GM18873 (cell line): ENCODE measurements around the gene ITGB1.
"Not testable (repeated sequence)": the region's sequence is repeated elsewhere in the genome, so short reads cannot be mapped to it uniquely, and the experiment has no call there.

Source experiments
- ATAC-seq: cut with Tn5 transposase; IDR thresholded peaks from one replicate; pipeline ENCODE4 v1.9.1; 2021; ENCODE audit warnings: mild to moderate bottlenecking, moderate library complexity, moderate number of reproducible peaks; ENCODE audit not compliant: unreplicated experiment, low FRiP score

Gene ITGB1

DNA sequence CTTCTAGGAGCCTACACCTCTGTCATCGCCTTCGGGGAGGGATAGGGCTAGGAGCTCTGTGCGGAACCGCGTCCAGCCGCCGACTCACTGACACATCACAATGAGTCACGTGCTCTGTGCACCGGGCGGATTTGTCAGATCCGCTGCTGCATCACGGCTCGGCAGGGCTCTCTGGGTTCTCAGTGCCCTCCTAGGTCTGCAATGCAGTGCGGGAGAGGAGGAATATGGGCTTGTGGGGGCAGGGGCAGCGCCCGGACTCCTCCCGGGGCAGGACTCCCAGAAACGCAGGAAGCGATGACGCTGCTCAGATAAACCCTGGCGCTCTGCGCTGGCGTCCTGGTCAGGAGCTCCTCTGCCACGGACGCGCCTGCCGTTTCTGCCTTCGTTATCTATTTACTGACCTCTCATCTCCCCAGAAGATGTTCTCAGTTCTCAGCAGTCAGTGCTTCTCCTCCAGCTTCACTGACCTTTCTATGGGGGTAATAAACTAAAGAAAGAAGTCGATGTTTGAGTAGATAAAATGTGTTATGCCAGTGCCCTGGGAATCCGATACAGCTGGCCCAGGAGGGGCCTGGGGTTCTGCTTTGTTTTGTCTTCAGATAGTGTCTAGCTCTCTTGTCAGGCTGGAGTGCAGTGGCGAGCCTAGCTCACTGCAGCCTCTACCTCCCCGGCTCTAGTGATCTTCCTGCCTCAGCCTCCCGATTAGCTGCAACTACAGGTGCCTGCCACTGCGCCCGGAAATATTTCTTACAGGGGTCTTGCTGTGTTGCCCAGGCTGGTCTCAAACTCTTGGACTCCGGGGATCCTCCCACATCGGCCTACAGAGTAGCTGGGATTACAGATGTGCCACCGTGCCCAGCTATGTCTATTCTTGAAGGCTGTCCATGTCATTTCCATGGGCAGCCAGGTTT is 22.8 kb upstream of the ITGB1 start:
- ATAC-seq: peak; percentile 93

GRCh38 chr10:32980242-32980557 is 22.2 kb upstream of the ITGB1 start:
- ATAC-seq: no peak

- ATAC-seq: not testable (repeated sequence)
Measured at GRCh38 chr10:32979719-32980118, 21.7 kb upstream of the ITGB1 start.

GRCh38 chr10:32979041-32979440 is 21.0 kb upstream of the ITGB1 start:
- ATAC-seq: no peak

- ATAC-seq: not testable (repeated sequence)
Measured at GRCh38 chr10:32977846-32978809, 20.1 kb upstream of the ITGB1 start.

GRCh38 chr10:32976338-32976737 is 18.3 kb upstream of the ITGB1 start:
- no peak for ATAC-seq

DNA sequence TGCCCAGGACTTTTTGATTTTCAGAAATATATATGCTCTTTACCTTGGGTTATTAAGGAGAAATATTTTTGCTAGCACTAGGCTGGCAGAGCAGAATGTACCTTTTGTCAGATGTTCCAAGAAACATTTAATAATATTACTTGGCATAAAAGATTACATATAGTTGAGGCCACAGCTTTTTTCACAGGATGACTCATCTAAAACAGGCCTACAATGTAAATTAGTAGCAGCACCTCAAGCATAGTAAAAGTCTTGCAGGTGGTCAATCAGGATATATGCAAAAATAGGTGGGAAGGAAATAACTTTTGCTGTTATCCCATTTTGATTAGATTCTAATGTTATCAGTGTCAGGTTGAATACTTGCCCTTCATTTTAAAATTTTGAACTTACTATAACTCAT is 14.9 kb upstream of the ITGB1 start:
- ATAC-seq: no peak

DNA sequence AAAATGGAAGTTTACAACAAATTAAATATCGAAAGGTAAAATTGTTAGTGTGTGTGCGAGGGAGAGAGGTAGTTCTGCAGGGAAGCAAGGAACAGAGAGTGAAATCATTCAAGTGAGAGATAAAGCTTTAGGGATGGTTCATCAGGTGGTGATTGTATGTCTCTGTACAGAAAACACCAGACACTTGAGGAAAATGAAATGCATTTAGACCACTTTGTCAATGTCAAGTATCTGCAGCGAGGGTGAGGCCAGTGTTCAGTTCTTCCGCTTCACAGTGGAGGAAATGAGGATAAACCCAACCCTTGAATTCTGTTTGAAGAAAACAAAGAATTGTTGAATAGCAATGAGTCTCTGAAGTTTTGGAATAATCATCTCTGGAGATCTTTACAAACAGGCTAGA is 14.4 kb upstream of the ITGB1 start:
- no peak for ATAC-seq

DNA sequence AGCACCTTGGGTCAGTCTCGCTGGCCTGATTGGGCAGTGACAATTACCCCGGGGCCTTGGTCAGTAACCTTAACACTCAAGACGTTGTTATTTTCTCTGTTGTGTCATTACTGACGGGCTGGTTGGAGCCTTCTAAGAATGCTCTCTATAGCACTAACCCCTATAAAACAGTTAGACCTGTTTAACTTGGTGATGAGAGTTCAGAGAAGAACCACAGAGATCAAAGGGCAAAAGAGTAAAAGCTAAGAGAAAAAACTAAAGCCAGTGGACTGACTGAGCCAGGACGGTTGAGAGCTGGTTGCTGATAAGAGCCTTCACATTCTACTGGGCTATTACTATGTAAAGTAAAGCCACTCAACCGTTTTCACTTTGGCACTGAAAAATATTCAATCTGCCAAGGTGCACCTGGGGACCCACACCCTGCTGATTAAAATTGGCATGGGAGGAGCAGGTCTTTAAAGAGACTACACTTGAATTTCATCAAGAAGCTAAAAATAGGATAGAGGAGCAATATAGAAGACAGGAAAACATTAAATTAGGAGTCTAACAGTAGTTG is 13.6 kb upstream of the ITGB1 start:
- ATAC-seq: no peak

DNA sequence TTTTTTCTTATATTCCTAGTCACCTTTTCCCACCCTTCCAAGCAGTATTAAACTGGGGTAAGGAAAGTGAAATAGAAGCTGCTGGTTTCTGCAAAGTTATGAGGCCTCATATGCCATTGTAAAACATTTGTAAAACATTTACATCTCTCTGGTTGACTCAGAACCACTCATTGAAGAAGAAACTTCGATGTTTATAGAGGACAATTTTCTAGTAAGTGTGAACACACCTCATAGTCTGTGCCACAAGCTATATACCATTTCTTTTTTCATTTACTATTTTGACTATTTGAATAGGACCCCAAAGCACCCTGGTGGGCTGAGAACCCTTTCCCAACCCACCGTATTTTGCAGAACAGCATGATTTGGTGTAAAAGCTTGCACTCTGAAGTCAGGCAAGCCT is 12.9 kb upstream of the ITGB1 start:
- ATAC-seq: peak; percentile 80

DNA sequence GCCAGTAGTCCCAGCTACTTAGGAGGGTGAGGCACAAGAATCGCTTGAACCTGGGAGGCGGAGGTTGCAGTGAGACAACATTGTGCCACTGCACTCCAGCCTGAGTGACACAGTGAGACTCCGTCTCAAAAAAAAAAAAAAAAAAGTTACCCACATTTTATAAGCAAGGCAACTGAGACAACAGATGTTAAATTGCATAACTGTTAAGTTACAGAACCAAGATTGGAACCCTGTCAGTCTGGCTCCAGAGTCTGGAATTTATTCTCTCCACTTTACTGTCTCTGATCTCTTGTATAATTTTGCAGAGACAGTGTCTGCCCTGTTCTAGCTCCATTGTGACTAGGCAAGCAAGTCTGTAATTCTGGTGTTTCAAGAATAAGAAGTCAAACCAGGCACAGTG is 6.2 kb upstream of the ITGB1 start:
- no peak for ATAC-seq

DNA sequence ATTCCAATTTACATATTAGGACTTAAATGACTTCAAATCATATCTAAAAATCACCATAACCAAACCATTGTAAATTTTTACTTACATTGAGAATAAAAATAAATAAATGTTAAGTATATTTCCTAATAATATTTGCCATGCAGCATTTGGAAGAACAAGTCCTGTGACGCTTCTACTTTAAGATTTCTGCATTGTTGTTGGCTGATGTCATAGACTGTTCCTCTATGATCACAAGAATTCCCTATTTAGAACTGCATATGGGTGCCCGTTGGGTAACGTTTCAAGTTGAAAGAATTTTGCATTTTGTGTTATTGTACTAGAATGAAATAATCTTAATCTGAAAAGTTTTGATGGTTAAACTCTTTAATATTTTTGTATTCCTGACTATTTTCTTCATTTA is 5.1 kb upstream of the ITGB1 start:
- no peak for ATAC-seq

DNA sequence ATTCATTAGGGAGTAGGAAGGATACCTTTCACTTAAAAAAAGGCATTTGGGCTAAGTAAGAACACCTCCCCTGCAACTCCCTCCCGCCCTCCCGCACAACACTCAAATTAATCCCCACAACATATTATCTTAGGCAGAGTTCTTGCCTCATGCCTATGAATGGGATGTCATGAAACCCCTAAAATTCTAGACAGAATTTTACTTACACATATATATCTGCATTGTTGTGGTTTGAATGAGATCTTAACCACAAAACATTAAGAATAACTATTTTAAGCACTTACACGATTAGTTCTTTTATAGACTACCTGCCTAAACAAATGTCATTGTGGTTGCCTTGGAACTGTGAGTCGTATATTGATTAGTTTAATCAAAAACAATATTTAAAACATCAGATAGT is 4.5 kb upstream of the ITGB1 start:
- no peak for ATAC-seq

DNA sequence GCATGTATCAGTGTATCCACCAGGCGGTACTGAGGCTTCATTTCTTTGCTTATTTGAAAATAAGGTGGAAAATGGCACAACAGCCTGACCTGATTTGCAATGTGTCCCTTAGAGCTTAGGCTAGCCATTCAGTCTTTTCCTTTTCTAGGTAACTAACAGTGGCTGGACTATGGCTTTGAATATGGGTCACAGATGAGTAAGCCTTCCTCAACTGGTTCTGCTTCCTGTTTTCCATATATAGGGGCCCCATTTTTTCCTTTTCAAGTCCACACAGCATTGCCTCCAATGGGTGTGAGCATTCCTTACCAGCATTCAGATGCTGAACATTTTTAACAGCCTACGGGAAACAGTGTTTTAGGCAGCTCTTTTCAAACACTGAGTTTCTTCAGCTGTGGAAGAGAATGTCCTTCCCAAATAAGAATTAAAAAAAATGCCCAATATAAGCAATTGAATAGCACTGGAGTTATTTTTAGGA is 3.9 kb upstream of the ITGB1 start:
- ATAC-seq: no peak

DNA sequence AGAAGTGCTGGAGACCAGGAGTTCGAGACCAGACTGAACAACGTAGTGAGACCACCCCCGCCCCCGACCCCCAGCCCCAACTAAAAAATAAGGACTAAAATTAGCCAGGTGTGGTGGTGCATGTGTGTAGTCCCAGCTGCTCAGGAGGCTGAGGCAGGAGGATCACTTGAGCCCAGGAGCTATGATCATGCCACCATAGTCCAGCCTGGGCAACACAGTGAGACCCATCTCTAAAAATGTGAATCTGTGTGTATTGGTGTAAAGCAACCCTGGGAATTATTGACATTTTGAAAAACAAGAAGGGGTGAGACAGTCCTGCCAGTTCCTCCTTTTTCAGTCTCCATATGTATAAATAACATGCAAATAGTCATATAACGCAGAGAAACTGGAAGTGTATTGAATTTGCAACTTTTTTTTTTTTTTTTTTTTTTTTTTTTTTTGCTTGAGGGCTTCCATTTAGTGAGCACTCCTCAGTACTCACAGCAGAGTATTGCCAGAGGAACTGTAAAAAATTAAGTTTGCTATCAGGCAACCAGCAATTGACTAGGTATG is 3.4 kb upstream of the ITGB1 start:
- ATAC-seq: no peak

- no peak for ATAC-seq
Measured at GRCh38 chr10:32960022-32960421, 2.0 kb upstream of the ITGB1 start.

DNA sequence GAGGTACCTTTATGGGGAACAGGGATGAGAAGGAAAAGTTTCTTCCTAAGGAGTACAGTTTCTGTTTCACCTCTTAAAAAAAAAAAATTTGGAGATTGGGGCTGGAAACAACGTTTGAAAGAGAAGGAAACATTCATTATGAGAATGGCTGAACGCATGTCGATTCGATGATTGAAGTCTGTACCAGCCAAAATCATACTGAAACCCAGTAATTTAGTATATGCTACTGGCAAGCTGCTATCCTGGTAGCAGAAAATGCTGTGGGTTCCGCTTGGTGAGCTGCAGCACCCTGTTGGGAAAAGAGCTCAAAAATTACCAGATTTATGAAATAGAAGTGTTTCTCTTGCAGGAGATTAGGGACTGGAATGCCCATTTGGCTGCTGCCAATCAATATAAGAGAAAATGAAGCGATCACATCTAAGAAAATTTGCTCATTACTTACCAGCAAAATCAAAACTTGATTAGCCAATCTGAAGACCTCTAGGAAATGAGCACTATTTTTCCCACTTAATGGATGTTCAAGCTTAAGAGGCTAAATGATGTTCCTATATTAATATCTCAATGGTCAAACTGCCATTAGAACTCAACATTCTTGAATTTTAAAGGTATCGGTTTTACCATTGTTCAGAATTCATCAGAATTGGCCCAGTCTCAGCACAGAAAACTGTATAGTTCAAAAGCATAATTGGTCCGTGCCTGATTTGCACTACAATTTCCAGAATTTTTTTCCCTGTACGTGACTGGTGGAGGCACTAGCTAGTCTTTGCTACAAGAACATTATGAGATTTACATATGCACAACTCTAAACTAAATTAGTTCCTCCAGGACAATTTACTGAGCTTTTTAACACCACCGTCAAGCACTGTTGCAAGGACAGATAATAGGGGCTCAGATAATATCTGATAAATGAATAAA is 1.2 kb upstream of the ITGB1 start:
- ATAC-seq: peak; percentile 45

DNA sequence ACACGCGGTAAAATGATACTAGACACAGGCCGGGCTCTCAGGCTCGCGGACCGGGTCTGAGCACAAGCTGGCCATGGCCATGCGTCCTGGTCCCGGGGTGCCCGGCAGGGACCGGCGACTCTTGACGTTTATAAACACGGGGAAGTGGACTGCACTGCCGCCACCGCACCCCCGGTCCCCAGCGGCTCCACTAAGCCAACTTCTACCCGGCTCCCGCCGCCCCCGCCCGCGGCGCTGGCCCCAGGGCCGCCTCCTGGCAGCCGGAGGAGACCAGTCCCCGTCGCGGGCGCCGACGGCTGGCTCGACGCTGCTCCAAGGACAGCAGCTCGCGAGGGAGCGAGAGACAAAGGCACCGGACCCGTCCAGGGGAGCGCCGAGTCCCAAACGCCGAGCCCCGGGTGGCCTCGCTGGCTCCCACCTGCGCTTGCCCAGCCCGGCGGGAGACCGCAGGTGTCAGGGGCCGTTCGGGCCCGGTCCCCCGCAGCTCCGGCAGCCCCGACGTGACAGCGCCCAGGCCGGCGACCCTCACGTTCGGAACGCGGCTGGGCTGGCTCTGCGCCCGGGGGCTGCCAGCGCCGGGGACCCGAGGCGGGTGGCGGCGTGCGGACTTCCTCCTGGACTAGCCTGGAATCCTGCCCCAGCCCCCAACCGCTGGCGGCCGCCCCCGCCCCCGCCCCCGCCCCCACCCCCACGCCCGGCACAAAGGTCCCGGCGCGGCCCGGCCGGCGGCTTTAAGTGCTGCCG is 517 bp downstream of the ITGB1 start:
- no peak for ATAC-seq
